GM19397 (cell line): ENCODE results near the gene PROSER2.
"Not testable (repeated sequence)": the region's sequence is repeated elsewhere in the genome, so short reads cannot be mapped to it uniquely, and the experiment has no call there.

Experiments
- ATAC-seq: cut with Tn5 transposase; IDR thresholded peaks from one replicate; pipeline ENCODE4 v1.9.1; 2021; ENCODE audit warnings: mild to moderate bottlenecking, moderate library complexity; ENCODE audit not compliant: unreplicated experiment

Gene PROSER2

DNA sequence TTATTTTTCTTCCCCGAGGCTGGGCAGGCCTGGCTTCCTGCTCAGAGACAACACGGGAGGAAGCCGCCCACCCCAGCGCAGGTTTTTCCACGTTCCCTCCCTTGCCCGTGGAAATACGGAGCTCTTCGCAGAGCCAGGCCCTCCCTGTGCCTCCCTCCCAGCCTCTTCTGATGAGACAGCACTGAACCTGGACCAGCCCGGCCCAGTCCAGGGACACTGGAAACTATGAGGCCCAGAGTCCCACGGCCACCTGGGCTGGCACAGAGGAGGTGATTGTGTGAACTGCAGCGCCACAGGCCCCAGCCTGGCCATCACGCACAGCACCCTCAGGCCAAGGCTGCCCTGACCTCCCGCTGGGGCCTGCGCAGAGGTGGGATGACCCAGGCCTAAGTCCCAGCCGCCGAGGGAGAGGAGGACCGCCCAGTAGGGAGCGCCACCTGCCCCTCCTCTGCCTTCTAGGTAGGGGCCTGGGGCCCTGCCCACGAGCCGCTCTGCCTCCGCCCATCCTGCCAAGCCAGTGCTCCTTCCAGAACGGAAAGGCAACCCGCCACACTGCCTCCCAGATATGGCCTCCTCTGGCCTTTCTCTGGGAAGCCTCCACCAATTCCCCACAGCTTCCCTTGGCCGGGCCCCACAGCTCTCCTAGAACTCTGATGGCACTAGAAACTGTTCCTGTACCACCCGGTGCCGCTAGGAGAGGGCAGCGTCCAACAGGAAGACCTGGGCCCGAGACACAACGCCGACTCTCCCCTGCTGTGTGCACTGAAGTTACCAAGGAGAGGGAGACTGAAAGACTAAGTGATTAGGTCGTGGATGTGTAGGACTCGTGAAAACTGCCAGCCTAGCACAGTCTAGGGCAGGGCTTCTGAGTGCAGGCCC lies 57.2 kb downstream of the PROSER2 start:
- no peak for ATAC-seq

DNA sequence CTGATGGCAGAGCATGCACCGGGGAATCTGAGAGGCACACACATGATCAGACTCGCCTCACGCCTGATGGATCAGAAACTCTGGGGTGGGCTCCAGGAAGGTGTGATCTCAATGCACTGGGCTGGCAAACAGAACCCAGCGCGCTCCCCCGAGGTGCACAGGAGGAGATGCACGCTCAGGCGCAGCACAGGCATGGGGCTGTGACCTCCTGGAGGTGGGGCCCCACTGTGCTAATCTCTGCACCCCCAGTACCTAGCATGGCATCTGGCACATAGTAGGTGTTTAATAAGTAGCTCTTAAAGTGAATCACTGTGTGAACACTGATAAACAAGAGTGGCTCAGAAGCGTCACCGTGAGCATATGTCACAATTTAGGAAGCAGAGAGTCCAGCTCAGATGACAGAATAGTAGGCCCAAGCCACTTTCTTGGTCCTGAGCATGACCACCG lies 57.9 kb downstream of the PROSER2 start:
- ATAC-seq = no peak

DNA sequence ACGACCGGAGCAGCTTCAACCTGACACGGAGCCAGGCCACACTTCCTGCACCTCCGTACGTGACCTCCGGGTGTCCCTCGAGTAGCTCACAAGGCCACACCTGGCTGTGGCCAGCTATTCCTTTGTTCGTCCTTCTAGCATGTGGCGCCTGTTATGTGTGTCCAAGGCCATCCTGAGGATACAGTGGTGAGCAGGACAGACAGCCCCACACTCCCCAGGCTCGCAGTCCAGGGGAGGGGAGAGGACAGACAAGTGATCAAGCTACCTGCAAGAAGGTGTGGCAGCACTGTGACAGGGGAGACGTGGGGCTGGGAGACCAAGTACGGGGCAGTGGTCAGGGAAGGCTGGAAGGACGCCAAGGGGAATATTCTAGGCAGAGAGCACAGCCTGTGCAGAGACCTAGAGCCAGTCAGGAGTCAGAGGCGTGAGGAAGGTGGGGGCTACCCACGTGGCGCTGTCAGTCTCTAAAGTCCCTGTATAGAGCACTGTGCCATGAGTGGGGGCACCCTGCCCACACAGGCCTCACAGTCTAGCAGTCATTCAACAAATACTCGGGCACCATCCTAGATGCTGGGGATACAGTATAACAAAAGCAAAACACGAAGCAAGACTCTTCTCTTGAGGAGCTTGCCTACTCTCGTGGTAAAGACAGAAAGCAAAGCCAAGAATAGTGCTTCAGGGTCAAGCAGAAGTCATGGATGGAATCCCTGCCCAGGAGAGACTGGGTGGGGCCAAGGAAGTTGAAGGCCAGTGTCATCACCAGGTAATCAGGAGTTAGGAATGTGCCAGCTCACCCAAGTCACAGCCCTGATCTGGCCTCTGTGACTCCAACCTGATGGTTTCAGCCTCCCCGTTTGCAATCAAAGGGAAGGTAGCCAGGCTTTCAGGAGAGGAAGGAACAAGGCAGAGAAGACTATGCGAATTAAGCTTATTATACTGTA lies 58.6 kb downstream of the PROSER2 start:
- ATAC-seq = no peak

DNA sequence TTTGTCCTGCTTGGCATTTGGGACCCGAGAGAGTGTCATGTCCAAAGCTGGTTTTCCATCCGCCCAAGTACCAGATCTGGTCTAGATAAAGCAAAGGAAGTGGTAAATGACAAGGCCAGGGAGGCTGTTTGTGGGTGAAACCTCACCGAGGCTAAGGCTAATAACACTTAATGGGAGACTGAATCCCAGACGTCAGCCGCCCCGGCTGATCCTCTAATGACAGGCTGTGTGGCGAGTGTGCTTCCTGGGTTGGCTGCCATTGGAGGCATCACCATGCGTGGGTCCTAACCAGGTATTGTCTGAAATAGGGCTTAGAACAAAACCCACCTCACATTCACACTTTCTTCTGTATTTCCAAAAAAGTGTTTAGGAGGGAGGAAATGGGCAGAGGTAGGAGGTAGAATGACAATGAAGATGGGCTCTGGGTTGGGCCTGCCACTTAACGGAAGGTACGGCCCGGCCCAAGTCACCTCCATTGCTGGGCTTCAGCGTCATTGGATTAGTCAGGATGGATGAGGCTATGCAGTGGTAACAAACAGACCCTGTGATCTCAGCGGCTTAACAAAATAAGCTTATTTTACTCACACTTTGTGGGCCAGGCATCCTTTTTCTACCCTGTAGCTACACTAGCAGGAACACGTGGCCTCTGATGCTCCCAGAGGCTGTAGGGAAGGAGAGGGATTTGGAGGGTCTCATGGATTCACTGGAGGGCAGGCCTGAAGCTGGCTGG lies 59.7 kb downstream of the PROSER2 start:
- no peak for ATAC-seq

DNA sequence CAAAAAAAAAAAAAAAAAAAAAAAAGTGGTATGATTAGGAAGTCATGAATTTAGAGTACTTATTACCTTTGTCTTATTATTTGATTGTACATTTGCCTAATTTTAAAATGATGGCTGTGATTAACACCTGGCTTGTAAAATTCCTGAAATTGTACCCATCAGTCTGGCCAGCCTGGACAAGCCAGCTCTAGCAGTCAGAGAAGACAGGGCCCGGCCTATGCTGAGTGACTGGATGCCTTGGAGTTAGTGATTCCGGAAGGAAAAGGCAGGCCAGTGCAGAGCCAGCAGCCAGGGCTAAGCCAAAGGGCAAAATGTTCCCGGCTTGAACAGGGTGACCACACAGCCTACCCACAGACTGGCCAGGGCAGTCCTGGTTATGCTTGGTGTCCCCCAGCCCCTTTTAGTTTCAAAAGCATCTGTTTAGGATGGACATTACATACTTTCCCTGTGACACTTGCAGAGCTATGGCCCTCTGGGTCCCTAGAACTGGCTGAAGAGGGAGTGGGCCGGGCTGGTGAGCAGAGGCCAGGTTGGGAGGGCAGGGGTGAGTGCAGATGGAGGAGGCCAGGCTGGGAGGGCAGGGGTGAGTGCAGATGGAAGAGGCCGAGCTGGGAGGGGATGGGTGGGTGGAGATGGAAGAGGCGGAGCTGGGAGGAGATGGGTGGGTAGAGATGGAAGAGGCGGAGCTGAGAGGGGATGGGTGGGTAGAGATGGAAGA lies 61.7 kb downstream of the PROSER2 start:
- ATAC-seq = no peak

DNA sequence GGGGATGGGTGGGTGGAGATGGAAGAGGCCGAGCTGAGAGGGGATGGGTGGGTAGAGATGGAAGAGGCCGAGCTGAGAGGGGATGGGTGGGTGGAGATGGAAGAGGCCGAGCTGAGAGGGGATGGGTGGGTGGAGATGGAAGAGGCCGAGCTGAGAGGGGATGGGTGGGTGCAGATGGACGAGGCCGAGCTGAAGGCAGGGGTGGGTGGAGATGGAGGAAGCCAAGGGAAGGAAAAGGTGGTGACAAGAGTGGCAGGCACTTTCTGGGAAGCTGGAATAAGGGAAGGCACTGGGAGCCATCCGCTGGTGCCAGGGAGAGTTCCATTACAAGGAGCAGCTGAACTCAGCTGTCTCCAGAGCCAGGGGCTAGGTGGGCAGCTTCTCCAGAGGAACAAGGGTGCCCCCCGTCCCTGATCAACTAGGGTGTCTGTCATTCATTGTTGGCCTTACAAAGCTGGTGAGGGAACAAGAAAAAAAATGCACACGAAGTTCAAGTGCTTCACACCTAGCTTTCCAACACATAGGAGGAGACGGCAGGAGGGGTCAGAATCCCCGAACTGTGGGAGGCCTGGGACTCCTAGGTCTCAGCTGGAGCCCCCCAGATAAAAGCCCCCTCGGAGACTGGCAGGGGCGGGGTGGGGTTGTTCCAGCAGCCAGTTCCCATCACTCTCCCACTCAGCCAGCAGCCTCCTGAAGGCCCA lies 62.4 kb downstream of the PROSER2 start:
- ATAC-seq = no peak

DNA sequence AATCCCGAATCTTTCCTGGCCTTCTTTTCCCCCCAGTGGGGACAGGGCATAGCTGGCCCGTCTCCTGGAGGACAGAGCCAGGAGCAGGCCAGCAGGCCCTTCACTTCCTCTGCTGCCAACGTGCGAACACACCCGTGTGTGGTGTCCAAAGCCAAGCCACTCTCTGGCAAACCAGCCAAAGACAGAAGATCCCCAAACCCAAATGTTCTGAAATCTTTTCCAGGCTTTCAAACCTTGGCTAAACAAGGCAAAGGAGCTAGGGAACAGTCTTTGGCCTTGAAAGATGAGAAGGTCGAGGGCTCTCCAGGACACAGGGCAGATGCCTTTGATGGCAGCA lies 63.0 kb downstream of the PROSER2 start:
- ATAC-seq = no peak

DNA sequence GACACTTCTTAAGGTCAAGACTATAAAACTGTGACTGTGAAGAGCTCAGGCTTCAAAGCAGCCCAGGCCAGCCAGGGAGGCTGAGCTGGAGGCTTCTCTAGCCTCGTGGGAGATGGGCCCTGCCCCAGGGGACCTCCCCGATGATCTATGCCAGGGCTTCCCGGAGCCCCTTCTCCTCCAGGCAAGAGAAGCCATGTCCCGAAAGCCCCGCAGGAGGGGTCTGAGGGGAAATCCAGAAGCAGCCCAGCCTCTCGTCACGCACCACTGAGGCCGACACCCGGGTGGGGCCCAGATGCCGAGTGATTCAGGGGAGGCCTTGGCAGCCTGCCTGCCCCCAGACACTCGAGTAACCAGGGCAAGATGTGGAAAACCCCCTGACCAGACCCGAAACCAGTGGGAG lies 63.7 kb downstream of the PROSER2 start:
- ATAC-seq = peak; percentile 46

DNA sequence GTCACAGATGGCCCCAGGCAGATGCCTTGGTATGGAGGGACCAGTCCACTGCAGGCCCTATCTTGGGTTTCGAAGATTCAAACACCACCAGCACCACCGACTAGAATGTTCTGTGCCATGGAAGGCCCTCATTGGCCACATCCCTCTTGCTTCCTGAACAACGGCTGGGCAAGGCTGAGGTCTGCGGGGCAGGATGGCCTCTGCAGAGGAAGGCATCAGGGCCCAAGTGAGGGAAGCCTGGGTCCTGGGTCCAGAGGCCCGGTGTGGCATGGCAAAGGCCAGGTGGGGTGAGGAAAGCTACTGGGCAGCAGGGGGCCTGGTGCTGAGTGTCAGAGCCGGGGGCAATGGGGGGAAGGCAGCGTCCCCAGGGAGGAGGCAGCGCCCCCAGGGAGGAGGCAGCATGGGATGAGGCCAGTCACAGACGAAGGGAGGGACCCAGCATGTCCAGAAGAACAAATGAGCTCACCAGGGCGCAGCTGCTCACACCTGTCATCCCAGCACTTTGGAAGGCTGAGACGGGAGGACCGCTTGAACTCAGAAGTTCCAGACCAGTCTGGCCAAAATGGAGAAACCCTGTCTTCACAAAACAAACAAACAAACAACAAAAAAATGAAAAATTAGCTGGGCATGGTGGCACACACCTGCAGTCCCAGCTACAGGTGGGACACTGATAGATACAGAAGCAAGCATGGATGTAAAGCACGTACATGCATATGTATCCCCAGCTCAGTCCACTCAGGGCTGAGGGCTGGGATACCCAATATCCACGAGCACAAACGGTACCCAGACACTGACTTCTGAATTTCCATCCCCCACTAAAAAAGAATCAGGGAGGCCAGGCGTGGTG lies 64.4 kb downstream of the PROSER2 start:
- ATAC-seq = peak; percentile 19

DNA sequence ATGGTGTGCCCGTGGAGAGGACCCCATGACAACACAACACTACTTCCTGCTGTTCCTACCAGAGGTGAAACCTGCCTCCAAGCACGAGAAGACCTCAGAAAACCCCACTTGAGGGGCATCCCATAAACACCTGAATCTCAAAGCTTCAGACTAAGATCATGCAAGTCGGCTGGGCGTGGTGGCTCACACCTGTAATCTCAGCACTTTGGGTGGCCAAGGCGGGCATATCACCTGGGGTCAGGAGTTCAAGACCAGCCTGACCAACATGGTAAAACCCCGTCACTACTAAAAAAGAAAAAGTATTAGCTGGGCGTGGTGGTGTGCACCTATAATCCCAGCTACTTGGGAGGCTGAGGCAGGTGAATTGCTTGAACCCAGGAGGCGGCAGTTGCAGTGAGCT lies 66.1 kb downstream of the PROSER2 start:
- ATAC-seq = not testable (repeated sequence)

DNA sequence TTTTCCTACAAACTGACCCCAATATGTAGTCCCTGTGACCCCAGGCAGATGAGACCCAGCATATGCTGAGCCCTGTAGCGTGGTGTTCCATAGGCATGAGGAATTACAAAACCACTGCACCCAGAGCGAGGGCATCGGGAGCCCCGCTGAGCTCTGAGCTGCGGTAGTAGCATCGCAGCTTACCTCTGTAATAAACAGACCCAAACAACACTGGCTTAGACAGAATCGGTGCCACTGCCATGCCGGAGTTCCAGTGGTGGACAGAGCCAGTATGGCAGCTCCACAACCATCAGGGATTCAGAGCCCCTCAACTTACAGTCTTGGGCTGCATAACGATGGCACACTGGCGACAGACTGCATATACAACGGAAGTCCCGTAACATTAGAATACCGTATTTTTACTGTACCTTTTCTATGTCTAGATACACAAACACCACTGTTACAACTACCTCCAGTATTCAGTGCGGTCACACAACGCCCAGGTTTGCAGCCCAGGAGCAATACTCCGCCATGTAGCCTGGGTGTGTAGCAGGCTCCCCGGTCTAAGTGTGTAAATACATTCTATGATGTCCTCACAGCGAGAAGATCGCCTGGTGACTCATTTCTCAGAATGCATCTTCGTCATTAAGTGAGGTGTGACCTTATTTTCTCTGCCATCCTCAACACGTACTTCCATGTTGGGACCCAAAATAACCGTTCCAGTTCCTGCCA lies 68.8 kb downstream of the PROSER2 start:
- no peak for ATAC-seq

DNA sequence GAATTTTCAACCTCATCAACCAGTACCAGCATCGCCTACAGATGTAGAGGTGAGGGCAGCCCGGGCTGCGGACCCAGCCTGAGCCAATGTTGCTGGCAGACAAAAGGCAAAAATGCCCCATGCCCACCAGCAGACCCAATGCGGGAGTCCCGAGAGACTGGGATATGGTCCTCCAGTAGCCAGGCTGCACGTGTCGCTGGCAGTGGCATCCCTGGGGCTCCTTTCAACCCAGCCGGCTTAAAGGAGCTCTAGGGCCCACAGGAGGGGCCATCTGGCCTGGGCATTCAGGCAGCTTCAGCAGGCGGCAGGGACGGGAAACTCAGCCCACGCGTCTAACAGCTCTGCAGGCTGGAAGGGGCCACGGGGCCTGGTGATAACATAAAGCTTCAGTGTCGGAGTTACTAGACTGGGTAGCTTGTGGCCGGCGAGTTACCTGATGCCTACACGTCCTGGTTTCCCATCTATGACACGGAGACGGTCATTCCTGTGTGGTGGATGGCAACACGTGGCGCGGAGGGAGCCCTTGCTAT lies 70.7 kb downstream of the PROSER2 start:
- ATAC-seq = no peak

DNA sequence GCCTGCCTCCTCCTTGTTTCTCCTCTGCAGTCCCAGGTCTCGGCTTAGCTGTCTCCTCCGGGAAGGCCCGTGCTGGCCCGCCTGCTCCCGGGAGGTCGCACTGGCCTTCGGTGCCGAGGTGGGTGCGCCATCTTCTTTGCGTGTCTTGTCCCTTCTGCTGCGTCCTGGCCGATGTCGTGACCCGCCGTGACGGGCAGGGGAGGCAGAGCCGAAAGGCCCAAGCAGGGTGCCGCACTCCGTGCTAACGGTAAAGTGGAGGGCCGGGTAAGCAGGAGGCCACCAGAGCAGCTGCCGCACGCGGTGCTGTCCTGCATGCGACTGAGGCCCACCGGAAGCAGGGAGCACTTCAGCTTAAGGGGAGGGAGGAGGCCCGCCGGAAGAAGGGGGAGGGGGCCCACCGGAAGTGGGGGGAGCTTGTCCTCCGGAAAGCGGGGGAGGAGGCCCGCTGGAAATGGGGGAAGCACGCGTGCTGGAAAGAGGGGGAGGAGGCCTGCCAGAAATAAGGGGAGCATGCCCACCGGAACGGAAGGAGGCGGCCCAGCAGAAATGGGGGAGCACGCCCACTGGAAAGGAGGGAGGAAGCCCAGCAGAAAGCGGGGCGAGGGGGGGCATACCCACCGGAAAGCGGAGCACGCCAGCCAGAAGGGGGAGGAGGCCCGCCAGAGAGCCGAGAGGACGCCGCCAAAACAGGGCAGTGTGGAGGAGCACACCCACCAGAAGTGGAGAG lies 71.4 kb downstream of the PROSER2 start:
- no peak for ATAC-seq

DNA sequence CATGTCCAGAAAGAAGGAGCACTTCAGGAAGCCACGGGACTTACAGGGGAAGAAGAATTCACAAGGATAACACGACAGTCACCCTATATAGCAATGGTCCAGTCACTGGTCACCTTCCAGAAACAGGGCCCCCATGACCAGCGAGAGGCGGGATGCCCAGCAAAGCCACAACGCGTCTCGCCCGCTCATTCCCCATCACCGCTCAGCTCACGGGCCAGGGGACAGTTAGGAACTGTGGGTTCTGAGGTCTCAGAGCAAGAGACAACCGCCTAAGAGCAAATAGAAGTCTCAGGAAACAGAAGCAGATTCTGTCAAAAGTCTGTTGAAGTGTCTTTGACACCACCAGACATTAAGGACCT lies 71.9 kb downstream of the PROSER2 start:
- ATAC-seq = no peak

DNA sequence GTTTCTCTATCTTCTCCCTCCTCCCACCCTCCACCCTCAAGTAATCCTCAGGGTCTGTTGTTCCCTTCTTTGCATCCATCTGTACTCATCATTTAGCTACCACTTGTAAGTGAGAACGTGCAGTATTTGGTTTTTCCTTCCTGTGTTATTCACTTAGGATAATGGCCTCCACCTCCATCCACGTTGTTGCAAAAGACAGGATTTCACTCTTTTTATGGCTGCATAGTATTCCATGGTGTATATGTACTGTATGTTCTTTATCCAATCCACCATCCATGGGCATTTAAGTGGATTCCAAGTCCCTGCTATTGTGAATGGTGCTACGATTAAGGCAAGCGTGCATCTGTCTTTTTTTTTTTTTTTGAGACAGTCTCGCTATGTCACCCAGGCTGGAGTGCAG lies 72.4 kb downstream of the PROSER2 start:
- ATAC-seq = no peak

DNA sequence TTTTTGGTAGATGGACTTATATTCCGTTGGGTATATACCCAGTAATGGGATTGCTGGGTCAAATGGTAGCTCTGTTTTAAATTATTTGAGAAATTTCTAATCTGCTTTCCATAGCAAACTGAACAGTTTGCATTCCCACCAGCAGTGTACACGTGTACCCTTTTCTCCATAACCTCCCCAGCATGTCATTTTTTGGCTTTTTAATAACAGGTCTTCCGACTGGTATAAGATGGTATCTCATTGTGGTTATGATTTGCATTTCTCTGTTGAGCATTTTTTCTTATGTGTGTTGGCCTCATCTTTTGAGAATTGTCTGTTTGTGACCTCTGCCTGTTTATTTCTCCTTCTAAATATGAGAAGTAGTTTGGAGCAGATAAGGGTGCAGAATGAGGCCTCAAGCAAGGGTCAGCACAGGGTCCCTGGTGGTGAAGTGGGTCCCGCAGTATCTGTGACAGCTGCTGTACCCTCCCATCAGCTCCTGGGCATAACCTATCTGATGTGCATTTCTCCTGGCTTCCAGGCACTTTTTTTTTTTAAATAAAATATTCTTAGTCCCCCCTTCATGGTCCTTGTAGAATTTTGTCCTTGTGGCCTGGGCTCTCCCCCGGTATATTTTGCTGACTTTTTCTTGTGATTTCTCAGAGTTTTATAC lies 73.5 kb downstream of the PROSER2 start:
- no peak for ATAC-seq

DNA sequence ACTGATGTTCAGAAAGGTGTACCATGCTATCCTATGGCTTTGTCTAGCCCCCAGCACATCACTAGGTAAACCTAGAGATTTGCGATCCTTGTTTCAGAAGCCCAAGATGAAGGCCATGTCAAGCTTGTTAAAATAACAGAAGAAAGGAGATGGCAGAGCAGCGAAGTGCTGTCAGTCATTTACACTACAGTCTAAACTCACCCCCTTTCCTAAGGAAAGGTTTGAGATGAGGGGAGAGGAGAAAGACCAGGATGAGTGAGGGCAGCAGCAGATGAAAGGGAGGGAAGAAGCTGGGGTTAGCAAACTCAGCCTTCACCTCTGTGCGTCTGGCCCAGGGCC lies 74.8 kb downstream of the PROSER2 start:
- no peak for ATAC-seq
